Ascending aorta (tissue), 2 donors: ENCODE results near the gene MBP. TPM values are rescaled to one million over a fixed set of nuclear protein-coding genes. Genes with fewer than 3 reads are reported as not detected.

Source experiments
- DNase-seq, 2 donors: peaks; one replicate each; pipeline ENCODE4 v3.0.0-alpha.2; 2019; ENCODE audit warnings: low spot score in 2 of 2
- H3K27ac ChIP-seq, 2 donors: fragments of 200-600 bp; sonication (generic); one replicate each; pipeline ENCODE4 v1.5.1; 2016 to 2017; ENCODE audit warnings: mild to moderate bottlenecking in 1 of 2
- H3K27me3 ChIP-seq: fragments of 200-600 bp; sonication (generic); one replicate; pipeline ENCODE4 v1.5.1; 2017
- H3K36me3 ChIP-seq, 2 donors: fragments of 200-600 bp; sonication (generic); one replicate each; pipeline ENCODE4 v1.5.1; 2016
- H3K4me1 ChIP-seq, 2 donors: fragments of 200-600 bp; sonication (generic); one replicate each; pipeline ENCODE4 v1.5.1; 2016 to 2017; ENCODE audit warnings: mild to moderate bottlenecking in 1 of 2
- H3K4me3 ChIP-seq, 2 donors: fragments of 200-600 bp; sonication (generic); one replicate each; pipeline ENCODE4 v1.5.1; 2016 to 2017; ENCODE audit warnings: mild to moderate bottlenecking in 1 of 2
- H3K9me3 ChIP-seq, 2 donors: fragments of 200-600 bp; sonication (generic); one replicate each; pipeline ENCODE4 v1.5.1; 2016
- intact Hi-C: fragments of 100-400 bp; cut with DNase I; formaldehyde crosslinking; loops from one replicate; pipeline ENCODE4 v1.15.1; 2023
- total RNA-seq: library from RNA; depleted of rRNA; stranded (reverse); fragments of >200 nt; gene quantifications from one replicate; pipeline ENCODE4 v1.1.0, GENCODE V29; 2016
- TF ChIP-seq, protein P1 (sequence below), 3 experiments: fragments of 200-600 bp in 2 of 3; fragments of 450-650 bp in 1 of 3; sonication (generic) in 2 of 3; IDR thresholded peaks; one replicate each; pipeline ENCODE4 v1.5.1; 2016 to 2019; ENCODE audit warnings: antibody characterized with exemption in 3 of 3, mild to moderate bottlenecking in 1 of 3, moderate library complexity in 1 of 3

MBP gene
- total RNA-seq, 1 donor from 2014 or later: 8.1 TPM

DNA sequence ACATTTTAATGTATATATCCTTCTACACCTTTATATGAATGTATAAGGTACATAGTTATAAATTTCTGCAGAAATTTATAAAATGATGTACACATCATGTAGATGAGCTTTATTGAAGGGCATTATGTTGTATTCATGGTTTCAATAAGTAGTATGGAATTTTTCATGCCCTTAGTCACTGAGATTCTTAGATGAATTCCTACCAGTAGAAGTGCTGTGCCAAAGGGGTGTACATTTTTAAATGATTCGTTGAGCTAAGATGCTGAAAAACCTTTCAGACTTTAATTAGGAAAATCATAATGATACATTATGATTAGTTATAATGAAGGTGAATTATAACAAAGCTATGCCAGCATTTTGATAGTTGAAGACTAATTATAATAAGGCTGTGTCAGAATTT, 195.0 kb downstream of the MBP start:
- H3K4me3 ChIP-seq: no peak overlapping the region
- no peak for DNase-seq
- no peaks in the 10 kb centered on the region for H3K9me3 ChIP-seq
- H3K36me3 ChIP-seq: peaks cover 28 to 44% of the 10 kb centered on the region in 2 donors
- no peaks in the 10 kb centered on the region for H3K27me3 ChIP-seq
- intact Hi-C loops: no loop called here
- no peak overlapping the region for H3K27ac ChIP-seq
- TF ChIP-seq, protein P1, sequence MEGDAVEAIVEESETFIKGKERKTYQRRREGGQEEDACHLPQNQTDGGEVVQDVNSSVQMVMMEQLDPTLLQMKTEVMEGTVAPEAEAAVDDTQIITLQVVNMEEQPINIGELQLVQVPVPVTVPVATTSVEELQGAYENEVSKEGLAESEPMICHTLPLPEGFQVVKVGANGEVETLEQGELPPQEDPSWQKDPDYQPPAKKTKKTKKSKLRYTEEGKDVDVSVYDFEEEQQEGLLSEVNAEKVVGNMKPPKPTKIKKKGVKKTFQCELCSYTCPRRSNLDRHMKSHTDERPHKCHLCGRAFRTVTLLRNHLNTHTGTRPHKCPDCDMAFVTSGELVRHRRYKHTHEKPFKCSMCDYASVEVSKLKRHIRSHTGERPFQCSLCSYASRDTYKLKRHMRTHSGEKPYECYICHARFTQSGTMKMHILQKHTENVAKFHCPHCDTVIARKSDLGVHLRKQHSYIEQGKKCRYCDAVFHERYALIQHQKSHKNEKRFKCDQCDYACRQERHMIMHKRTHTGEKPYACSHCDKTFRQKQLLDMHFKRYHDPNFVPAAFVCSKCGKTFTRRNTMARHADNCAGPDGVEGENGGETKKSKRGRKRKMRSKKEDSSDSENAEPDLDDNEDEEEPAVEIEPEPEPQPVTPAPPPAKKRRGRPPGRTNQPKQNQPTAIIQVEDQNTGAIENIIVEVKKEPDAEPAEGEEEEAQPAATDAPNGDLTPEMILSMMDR (IDR thresholded peaks at IDR 0.05): no peak
- no peaks in the 10 kb centered on the region for H3K4me1 ChIP-seq

DNA sequence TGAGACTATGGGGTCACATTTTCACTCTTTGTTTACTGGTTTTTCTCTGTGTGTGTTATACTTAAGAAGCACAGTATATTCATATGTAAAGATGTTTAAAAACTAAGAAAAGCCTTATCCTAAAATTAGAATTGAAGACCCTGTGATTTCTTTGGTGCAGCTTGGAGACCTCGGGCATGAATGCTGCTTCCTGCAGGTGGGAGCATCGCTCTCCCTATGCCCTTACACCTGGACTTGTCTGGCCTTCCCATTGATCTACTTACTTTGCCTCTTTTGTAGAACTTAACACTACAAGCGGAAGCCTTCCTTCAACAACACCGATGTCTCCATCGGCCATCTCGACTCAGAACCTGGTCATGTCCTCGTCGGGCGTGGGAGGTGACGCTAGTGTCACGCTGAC, 195.7 kb downstream of the MBP start:
- TF ChIP-seq, protein P1 (IDR thresholded peaks at IDR 0.05): no peak
- Histone ChIP-seq H3K4me3 (no peak overlapping the region), H3K27ac (no peak overlapping the region), H3K36me3 (peaks cover 28 to 46% of the 10 kb centered on the region in 2 donors), H3K9me3 (no peaks in the 10 kb centered on the region), H3K4me1 (no peaks in the 10 kb centered on the region), H3K27me3 (no peaks in the 10 kb centered on the region)
- intact Hi-C loops: no loop called here
- DNase-seq: no peak

DNA sequence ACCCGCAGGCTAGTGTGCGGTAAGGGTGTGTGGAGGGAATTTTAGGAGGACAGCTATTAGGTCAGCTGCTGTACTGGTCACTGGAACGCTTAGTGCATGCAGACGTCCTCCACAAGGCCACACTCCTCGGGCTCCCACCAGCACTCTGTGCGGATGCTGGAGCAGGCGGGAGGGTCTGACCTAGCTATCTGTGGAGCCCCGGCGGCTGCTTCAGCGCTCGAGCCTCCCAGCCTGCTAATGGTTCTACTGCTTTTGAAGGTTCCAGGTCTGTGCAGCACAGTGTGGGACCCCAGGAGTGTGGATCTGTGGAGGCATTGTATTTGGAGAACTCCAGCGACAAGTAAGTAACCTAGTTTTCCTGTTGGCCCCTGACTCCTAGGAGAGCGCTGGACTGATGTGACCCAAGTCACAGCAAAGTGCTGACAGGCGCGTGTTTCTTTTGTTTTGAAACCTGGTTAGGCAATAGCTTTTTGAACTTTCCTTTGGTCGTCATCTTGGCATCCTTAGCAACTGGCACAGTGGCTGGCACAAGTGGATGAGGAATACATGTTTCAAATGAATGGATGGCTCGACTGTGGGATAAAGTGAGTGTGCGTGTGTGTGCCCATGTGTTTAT, 196.8 kb downstream of the MBP start:
- Histone ChIP-seq H3K27me3 (no peaks in the 10 kb centered on the region), H3K4me1 (no peaks in the 10 kb centered on the region), H3K9me3 (no peaks in the 10 kb centered on the region), H3K4me3 (no peak overlapping the region), H3K36me3 (peaks cover 23 to 43% of the 10 kb centered on the region in 2 donors), H3K27ac (no peak overlapping the region)
- intact Hi-C loops: no loop called here
- TF ChIP-seq, protein P1 (IDR thresholded peaks at IDR 0.05): no peak
- no peak for DNase-seq

DNA sequence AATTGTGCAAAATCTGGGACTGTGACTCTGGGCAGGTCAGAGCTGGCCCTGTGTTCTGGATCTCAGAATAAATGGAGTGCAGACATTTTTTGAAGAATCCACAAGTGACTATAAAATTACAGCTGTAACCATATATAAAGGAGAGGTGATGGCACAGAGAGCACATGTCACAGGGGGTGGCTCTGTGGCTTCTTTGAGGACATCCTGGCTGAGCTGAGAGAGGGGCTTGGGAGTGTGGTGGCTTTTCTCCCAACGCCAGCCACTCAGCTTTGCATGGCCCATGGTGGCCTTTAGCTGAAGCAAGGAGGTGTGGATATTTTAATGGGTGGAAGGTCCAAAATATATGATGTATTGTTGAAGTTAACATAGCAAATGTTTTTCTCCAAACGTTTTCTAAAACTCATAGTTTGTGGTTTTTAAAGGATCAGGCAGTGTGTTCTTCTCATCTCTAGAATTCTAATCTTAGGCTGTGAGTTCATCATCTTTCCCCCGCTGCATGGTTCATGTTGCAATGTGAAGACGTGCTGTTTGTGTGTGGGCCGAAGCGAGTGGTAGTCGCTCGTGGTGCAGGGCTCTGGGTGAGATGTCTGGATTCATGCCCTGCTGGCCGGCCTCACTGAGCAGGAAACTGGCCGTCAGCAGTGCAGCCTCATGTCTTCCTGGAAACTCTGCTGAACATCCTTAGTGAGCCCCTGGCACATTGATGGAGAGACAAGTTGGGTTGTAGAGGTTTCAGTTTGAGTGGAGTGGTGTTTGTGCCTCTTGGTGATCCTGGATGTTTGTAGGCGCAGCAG, 200.4 kb downstream of the MBP start:
- H3K4me3 ChIP-seq: no peak overlapping the region
- intact Hi-C loops: no loop called here
- H3K36me3 ChIP-seq: peaks cover 14 to 36% of the 10 kb centered on the region in 2 donors
- H3K27ac ChIP-seq: no peak overlapping the region
- TF ChIP-seq, protein P1 (IDR thresholded peaks at IDR 0.05): no peak
- H3K27me3 ChIP-seq: no peaks in the 10 kb centered on the region
- H3K9me3 ChIP-seq: no peaks in the 10 kb centered on the region
- DNase-seq: no peak
- H3K4me1 ChIP-seq: no peaks in the 10 kb centered on the region

DNA sequence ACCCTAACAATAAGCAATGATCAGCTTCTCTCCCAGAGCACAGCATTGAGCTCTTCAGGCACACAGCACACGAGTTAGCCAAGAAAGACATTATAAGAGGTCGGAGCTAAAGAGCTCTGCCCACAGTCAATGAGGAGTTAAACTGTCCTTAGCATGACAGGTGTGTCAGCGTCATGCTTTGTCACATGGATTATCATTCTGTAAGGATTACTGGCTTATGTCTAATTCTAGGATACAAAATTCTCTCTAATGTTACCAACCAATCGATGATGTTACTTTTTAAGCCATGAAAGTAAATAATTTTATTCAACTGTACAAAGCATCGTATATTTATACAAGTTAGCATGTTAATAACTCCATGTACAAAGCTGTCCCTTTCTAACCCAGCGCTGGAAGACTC, 201.4 kb downstream of the MBP start:
- H3K36me3 ChIP-seq: peaks cover 10 to 26% of the 10 kb centered on the region in 2 donors

More for the DNA sequence above, 201.4 kb downstream of the MBP start:
- Histone ChIP-seq H3K9me3 (no peaks in the 10 kb centered on the region), H3K4me1 (no peaks in the 10 kb centered on the region), H3K27me3 (no peaks in the 10 kb centered on the region), H3K27ac (no peak overlapping the region), H3K4me3 (no peak overlapping the region)
- intact Hi-C loops: no loop called here
- DNase-seq: no peak
- TF ChIP-seq, protein P1 (IDR thresholded peaks at IDR 0.05): no peak

Other genes with a start within 250 kb of the MBP start
- not detected for gene GALR1, start 117.1 kb upstream of the MBP start, total RNA-seq